Activated naive CD4-positive, alpha-beta T cell treated with anti-CD3 and anti-CD28 coated beads, Interleukin-2, amount 50 U/mL, for 24 hours (primary cell): Measurements from ENCODE around the gene PPM1M.

ENCODE experiments used
- H3K27ac Mint-ChIP-seq: one replicate; pipeline ENCODE4 v1.8.0; 2021; ENCODE audit warnings: mild to moderate bottlenecking, mixed read lengths
- H3K27me3 Mint-ChIP-seq: one replicate; pipeline ENCODE4 v1.8.0; 2021; ENCODE audit warnings: mixed read lengths
- H3K36me3 Mint-ChIP-seq: one replicate; pipeline ENCODE4 v1.8.0; 2021; ENCODE audit warnings: mixed read lengths
- H3K4me1 Mint-ChIP-seq: one replicate; pipeline ENCODE4 v1.8.0; 2021; ENCODE audit warnings: mixed read lengths
- H3K4me3 Mint-ChIP-seq: one replicate; pipeline ENCODE4 v1.8.0; 2021; ENCODE audit warnings: mild to moderate bottlenecking, mixed read lengths
- H3K9me3 Mint-ChIP-seq: one replicate; pipeline ENCODE4 v1.8.0; 2021; ENCODE audit warnings: mixed read lengths

Gene PPM1M

DNA sequence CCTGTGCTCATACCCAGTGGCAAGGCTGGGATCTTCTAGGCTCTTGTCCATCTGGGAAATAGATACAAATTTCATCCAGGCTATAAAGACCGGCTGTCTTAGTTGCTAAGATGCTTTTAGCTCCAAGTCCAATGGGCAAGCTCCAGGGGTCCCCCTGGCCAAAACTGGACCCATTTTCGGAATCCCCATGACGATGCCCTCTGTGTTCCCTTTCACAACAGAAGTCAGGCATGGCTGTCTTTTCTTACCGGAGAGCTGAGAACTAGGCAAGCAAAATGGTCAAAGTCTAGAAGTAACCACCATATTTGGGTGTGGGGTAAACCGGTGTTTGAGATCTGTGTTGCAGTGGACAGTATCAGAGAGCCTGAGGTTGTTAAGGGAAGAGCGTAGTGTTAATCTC is 43.1 kb downstream of the PPM1M start:
- peak overlapping the region; percentile 99 for H3K4me3 Mint-ChIP-seq
- H3K36me3 Mint-ChIP-seq: peaks cover 2% of the 10 kb centered on the region
- no peaks in the 10 kb centered on the region for H3K27me3 Mint-ChIP-seq
- no peaks in the 10 kb centered on the region for H3K9me3 Mint-ChIP-seq
- peak overlapping the region; percentile 65 for H3K27ac Mint-ChIP-seq
- H3K4me1 Mint-ChIP-seq: peaks cover 39% of the 10 kb centered on the region

DNA sequence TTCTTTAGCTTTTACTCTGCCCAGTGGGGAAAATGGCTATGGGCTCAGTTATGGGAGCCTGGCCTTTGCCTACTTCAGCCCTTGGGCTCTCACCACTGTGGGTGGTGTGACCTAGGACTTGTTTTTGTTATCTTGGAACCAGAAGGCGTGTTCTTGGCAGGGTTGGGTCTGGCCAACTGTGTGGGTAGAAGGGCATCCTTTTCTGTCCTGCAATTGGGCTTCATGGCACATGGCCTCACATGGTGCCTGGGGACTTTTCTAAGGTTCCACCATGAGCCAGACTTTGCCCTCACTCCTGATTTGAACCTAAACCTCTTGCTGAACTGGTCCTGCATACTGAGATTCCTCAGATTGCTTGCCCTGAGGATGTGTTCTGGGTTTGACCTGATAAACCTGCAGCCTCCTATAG is 43.8 kb downstream of the PPM1M start:
- H3K4me3 Mint-ChIP-seq: no peak overlapping the region
- H3K27me3 Mint-ChIP-seq: no peaks in the 10 kb centered on the region
- H3K27ac Mint-ChIP-seq: peak overlapping the region; percentile 55
- no peaks in the 10 kb centered on the region for H3K9me3 Mint-ChIP-seq
- peaks cover 2% of the 10 kb centered on the region for H3K36me3 Mint-ChIP-seq
- peaks cover 34% of the 10 kb centered on the region for H3K4me1 Mint-ChIP-seq

DNA sequence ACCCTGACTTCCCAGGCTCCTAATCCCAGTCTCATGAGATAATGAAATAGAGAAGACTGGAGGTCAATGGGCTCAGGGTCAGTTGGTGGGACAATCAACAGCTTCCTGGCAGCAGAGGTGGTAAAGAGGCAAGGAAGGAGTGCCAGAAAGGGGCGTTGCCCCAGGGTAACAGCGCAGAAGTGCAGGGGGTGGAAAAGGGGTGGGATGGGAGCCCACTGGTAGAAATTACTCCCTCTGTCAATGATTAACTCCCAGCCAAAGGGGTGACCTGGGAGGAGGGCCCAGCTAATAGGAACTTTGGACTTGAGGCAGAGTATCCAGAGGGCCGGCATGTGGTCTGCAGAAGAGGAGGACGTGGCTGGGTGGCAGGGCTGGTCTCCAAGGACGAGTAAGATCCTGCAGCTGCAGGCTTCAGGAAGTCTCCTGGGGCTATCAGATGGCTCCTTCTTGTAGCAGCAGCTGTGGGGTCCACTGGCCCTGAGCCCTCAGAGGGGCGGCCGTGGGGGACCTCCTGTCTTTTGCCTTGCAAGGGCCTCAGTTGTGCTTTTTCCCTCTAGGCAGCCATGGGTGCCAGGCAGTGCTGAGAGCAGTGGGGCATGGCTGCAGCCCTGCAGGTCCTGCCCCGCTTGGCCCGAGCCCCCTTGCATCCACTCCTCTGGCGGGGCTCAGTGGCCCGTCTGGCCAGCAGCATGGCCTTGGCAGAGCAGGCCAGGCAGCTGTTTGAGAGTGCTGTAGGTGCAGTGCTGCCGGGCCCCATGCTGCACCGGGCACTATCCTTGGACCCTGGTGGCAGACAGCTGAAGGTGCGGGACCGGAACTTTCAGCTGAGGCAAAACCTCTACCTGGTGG is 44.4 kb downstream of the PPM1M start:
- no peaks in the 10 kb centered on the region for H3K27me3 Mint-ChIP-seq
- peaks cover 31% of the 10 kb centered on the region for H3K4me1 Mint-ChIP-seq
- H3K27ac Mint-ChIP-seq: no peak overlapping the region
- no peaks in the 10 kb centered on the region for H3K9me3 Mint-ChIP-seq
- no peak overlapping the region for H3K4me3 Mint-ChIP-seq
- H3K36me3 Mint-ChIP-seq: peaks cover 2% of the 10 kb centered on the region

DNA sequence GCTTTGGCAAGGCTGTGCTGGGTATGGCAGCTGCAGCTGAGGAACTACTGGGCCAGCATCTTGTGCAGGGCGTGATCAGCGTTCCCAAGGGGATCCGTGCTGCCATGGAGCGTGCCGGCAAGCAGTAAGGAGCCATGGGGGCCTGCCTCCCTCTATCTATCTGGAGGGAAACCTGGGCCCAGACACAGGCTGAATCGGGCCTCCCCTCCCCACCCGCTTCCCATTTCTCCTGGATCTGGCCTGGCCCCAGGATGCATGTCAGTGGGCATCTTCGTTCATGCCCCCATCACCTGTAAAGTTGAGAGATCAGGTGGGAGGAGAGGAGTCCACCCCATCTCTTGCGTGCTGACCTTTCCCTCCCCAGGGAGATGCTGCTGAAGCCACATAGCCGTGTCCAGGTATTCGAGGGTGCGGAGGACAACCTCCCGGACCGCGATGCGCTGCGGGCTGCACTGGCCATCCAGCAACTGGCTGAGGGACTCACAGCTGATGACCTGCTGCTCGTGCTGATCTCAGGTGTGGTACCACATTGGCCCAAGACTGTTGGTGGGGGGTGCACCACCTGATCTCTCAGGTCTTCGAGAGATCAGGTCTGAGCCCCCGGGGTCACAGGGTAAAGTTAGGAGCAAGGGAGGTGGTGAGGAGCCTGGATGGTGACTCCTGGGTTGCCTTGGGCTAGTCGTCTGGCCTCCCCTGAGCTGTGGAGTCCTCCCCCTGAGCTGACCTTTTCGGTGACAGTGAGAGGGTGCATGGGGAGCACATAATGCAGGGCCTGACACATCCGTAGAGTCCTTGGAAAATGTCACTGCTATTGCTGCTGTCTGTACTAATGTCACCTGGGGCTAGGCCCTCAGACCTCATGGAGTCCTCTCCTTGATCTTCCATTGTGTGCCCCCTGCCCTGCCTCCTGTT is 45.3 kb downstream of the PPM1M start:
- H3K27ac Mint-ChIP-seq: peak overlapping the region; percentile 80
- peaks cover 2% of the 10 kb centered on the region for H3K36me3 Mint-ChIP-seq
- no peak overlapping the region for H3K4me3 Mint-ChIP-seq
- H3K9me3 Mint-ChIP-seq: no peaks in the 10 kb centered on the region
- no peaks in the 10 kb centered on the region for H3K27me3 Mint-ChIP-seq
- peaks cover 27% of the 10 kb centered on the region for H3K4me1 Mint-ChIP-seq

DNA sequence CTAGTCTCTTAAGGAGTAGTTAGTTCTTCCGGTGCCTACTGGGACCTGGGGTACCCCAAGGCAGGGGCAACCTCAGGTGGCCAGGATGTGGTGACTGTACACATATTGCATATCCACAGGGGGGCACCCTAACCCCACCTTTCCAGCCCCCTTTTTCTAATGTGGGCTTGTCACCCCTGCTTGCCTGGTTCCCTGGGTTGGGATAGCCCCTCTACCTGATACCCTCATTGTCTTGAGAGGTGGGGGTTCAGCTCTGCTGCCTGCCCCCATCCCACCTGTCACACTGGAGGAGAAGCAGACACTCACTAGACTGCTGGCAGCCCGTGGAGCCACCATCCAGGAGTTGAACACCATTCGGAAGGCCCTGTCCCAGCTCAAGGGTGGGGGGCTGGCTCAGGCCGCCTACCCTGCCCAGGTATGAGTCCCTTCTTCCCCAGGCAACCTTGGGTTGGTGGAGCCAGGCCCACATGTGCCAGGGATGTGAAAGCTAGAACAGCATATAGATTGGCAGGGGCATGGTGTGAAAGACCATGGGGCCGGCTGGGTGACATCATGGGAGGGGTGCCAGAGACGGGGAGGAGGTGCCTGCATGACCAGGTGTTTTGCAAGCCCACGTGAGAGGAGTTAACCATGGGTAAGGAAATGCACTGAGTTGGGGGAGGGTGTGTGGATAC is 46.1 kb downstream of the PPM1M start:
- H3K27ac Mint-ChIP-seq: peak overlapping the region; percentile 80
- no peak overlapping the region for H3K4me3 Mint-ChIP-seq
- H3K4me1 Mint-ChIP-seq: peaks cover 25% of the 10 kb centered on the region
- no peaks in the 10 kb centered on the region for H3K9me3 Mint-ChIP-seq
- peaks cover 2% of the 10 kb centered on the region for H3K36me3 Mint-ChIP-seq
- H3K27me3 Mint-ChIP-seq: no peaks in the 10 kb centered on the region

DNA sequence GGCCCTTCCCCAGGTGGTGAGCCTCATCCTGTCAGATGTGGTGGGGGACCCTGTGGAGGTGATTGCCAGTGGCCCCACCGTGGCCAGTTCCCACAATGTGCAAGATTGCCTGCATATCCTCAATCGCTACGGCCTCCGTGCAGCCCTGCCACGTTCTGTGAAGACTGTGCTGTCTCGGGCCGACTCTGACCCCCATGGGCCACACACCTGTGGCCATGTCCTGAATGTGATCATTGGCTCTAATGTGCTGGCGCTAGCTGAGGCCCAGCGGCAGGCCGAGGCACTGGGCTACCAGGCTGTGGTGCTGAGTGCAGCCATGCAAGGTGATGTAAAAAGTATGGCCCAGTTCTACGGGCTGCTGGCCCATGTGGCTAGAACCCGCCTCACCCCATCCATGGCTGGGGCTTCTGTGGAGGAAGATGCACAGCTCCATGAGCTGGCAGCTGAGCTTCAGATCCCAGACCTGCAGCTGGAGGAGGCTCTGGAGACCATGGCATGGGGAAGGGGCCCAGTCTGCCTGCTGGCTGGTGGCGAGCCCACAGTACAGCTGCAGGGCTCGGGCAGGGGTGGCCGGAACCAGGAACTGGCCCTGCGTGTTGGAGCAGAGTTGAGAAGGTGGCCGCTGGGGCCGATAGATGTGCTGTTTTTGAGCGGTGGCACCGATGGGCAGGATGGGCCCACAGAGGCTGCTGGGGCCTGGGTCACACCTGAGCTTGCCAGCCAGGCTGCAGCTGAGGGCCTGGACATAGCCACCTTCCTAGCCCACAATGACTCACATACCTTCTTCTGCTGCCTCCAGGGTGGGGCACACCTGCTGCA is 46.9 kb downstream of the PPM1M start:
- Mint-ChIP-seq H3K4me1 (peaks cover 20% of the 10 kb centered on the region), H3K4me3 (no peak overlapping the region), H3K27me3 (no peaks in the 10 kb centered on the region), H3K27ac (no peak overlapping the region), H3K9me3 (no peaks in the 10 kb centered on the region), H3K36me3 (no peaks in the 10 kb centered on the region)

DNA sequence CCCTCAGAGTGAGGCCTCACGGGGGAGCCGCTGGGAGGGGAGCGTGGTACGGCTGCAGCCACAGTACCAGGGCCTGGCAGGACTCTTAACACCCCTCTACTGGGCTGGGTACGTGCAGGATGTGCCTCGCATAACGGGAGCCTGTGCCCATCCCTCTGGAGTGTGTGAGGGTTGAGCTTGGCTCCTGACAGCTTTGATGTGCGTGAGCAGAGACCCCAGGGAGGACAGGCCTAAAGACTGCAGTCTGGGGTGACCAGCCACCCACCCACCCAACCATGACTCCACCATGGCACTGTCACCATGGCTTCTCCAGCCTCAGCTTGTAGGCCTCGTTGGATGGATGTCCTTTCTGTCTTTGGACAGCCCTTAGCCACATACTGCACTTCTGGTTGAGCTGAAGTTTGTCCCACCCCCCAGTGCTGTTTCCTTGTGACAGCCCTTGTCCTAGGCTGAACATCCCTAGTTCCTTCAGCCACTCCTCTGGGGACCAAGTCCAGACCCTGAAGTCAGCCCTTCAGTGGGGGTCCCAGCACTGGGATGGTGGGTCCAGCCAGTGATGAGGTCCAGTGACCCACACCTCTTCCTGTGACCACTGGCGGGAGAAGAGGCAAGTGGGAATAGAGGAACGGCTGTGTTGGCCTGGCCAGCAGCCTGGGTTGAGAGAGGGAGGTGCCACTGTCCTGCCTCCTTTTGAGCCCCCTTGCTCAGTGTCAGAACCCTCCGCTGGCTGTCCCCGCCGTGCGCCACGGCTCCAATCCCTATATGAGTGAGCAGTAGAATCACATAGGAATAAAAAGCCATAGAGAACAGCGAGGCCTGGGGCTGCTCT is 48.1 kb downstream of the PPM1M start:
- Mint-ChIP-seq H3K9me3 (no peaks in the 10 kb centered on the region), H3K4me3 (no peak overlapping the region), H3K4me1 (peaks cover 17% of the 10 kb centered on the region), H3K27ac (no peak overlapping the region), H3K27me3 (no peaks in the 10 kb centered on the region), H3K36me3 (no peaks in the 10 kb centered on the region)

DNA sequence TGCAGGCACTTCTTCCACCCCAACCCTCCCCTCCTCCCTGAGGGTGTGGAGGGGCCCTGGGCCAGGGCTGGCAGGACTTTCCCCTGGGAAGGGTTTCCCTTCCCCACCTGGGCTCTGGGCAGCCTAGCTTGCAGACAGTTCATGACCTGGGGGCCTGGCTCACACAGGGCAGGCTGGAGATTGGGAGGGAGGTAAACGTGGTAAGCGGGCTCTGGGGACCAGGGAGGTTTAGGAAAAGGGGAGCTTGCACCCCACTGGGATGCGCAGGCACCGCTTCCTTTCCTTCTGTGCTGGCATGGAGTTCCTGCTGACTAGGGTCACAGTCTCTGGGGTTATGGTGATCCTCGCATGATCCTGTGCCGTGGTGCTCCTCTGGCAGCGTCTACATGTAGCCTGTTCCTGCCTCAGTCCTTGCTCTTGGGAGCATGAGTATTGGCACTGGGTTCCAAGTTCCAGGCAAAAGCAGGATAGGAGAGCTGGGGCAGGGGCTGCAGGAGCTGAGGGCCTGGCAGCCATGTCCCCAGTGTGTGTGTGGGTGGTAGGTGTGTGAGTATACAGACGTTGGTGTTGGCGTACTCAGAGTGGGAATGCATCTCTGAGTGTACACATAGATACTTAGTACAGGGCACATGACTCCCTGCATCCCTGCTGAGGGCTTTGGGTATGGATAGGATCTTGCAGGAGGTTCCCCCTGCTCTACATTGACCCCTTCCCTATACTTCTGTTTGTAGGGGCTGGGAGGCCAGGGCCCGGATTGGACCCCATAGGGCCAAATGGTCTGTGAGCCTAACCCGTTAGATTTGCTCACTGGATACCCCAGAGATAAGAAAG is 49.0 kb downstream of the PPM1M start:
- no peaks in the 10 kb centered on the region for H3K36me3 Mint-ChIP-seq
- H3K9me3 Mint-ChIP-seq: no peaks in the 10 kb centered on the region
- no peaks in the 10 kb centered on the region for H3K27me3 Mint-ChIP-seq
- no peak overlapping the region for H3K4me3 Mint-ChIP-seq
- H3K27ac Mint-ChIP-seq: no peak overlapping the region
- peaks cover 9% of the 10 kb centered on the region for H3K4me1 Mint-ChIP-seq

DNA sequence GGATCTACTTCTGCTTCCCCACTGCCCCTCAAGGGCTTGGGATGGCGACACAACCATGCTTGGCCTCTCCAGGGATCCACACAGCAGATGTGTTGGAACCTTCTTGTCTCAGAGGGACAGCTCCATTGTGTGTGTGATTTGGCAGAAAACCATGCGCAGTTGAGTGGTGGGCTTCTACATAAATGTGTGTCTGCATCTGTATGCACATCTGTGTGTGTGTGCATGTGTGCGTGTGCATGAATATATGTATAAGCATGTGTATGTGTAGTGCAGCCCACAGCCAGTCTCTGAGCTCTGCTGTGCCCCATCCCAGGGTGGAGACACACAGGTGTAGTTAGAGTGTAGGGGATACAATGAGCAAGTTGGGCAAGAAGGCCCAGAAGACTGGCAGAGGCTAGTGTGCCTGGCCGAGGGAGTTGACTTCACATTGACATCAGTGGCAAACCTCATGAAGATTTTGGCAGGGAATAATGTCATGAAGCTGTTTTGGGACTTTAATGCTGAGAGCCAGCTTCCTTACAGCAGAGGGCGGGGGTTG is 50.2 kb downstream of the PPM1M start:
- H3K4me1 Mint-ChIP-seq: peaks cover 6% of the 10 kb centered on the region
- H3K4me3 Mint-ChIP-seq: no peak overlapping the region
- no peaks in the 10 kb centered on the region for H3K9me3 Mint-ChIP-seq
- no peak overlapping the region for H3K27ac Mint-ChIP-seq
- no peaks in the 10 kb centered on the region for H3K36me3 Mint-ChIP-seq
- H3K27me3 Mint-ChIP-seq: no peaks in the 10 kb centered on the region

DNA sequence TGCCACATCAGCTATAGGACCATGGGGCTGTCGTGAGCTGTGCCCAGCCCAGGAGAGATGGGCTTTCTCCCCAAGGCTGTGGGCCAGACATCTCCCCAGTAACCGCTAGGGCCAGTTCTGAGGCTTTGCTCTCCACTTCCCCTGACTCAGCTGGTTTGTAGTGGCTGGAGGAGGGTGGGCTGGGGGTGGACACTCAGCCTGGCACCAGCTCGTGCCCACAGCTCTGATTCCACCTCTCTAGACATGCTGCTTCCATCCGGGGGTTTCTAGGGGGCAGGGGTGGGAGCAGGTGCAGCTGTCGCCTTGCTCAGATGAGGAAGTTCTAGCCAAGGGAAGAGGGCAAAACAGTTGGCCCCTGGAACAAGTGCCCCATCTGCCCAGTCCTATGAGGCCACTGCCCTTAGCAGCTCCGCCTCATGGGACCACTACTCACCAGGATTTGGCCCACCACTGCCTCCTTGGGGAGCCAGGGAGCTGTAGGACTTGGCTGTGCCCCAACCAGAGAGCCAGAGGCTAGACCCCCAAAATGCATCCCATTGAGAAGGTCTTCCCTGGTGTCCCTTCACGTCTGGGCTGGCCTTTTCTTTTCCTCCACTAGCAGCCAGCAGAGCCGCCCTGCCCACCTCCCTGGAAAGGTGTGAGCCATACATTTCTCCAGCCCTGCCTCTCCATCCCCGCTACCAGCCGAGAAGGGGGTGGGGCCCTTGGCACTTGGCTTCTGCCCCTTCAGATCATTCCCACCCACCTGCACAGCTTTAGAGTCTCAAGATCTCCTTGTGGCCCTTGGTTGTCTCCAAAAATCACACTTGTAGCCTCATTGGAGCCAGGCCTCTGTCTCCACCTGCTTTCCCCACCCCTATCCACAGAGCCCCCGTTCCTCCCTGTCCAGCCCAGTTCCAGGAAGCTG is 51.9 kb downstream of the PPM1M start:
- H3K4me1 Mint-ChIP-seq: no peaks in the 10 kb centered on the region
- no peaks in the 10 kb centered on the region for H3K9me3 Mint-ChIP-seq
- no peak overlapping the region for H3K27ac Mint-ChIP-seq
- no peaks in the 10 kb centered on the region for H3K27me3 Mint-ChIP-seq
- no peaks in the 10 kb centered on the region for H3K36me3 Mint-ChIP-seq
- H3K4me3 Mint-ChIP-seq: no peak overlapping the region

DNA sequence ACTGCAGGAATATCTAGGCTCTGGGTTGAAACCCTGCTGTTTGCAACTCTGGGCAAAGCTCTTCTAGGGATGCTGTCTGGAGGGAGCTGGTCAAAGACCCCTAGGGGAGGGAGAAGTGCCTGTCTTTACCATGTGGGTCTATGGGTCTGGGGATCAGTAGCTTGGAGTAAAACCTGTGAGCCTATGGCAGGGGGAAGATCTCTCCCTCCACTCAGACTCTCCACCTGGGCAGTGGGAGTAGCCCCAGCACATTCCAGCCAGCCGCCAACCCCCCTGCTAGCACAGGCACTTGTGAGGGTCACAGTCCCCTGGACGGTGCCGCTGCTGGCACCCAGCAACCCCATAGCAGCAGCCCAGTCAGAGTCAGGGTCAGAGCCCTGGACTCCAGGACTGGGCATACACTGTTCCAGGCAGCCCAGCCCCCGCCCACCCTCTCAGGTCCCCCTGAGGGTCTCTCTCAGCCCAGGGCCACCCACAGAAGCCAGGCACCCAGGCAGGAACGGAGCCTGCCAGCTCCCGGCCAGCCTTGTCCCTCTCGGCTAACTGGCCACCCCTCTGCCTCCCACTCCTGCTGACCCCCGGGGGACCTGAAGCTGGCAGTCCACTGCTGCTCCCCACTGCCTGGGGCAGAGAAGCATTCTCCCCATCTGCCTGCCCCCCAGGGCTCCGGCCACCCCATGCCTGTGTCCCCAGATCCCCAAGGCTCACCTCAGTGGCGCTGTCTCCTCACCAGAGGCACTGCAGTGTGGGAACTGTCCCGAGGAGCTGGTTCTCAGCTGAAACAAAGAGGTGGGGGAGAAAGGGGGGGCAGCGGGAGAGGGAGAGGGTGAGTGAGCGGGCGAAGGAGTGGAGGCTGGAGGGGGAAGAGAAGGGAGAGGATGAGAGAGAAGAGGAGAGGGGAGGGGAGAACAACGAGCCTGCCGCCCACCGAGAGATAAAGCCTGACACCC is 52.9 kb downstream of the PPM1M start:
- H3K4me3 Mint-ChIP-seq: no peak overlapping the region
- H3K36me3 Mint-ChIP-seq: no peaks in the 10 kb centered on the region
- no peaks in the 10 kb centered on the region for H3K4me1 Mint-ChIP-seq
- H3K27me3 Mint-ChIP-seq: no peaks in the 10 kb centered on the region
- H3K9me3 Mint-ChIP-seq: no peaks in the 10 kb centered on the region
- no peak overlapping the region for H3K27ac Mint-ChIP-seq
